Measurements from ENCODE around the gene THRAP3. TPM values are rescaled to one million over a fixed set of nuclear protein-coding genes. Genes with fewer than 3 reads are reported as not detected.

Gene THRAP3
- total RNA-seq, 1 donor from 2014 or later = 142 TPM

GRCh38 chr1:36203554-36204346, 20.5 kb upstream of the THRAP3 start:
- peaks cover 11% of the 10 kb centered on the region for H3K4me1 Mint-ChIP-seq (ENCODE audit: low read depth)
- TF ChIP-seq CTCF (IDR thresholded peaks at IDR 0.05; ENCODE audit: unreplicated experiment) = no peak
- no peak overlapping the region for H3K4me3 Mint-ChIP-seq (ENCODE audit: low read depth)
- no peak for DNase-seq (ENCODE audit: low spot score, unreplicated experiment)
- H3K36me3 Mint-ChIP-seq (ENCODE audit: insufficient read depth) = no peaks in the 10 kb centered on the region
- H3K9me3 Mint-ChIP-seq (ENCODE audit: low read depth) = no peaks in the 10 kb centered on the region
- H3K27me3 Mint-ChIP-seq = peaks cover 6% of the 10 kb centered on the region
- H3K27ac Mint-ChIP-seq = no peak overlapping the region

GRCh38 chr1:36204347-36204909, 19.8 kb upstream of the THRAP3 start:
- no peak overlapping the region for H3K27ac Mint-ChIP-seq
- peaks cover 11% of the 10 kb centered on the region for H3K4me1 Mint-ChIP-seq (ENCODE audit: low read depth)
- H3K4me3 Mint-ChIP-seq (ENCODE audit: low read depth) = no peak overlapping the region
- H3K9me3 Mint-ChIP-seq (ENCODE audit: low read depth) = no peaks in the 10 kb centered on the region
- TF ChIP-seq CTCF (IDR thresholded peaks at IDR 0.05; ENCODE audit: unreplicated experiment) = no peak
- DNase-seq (ENCODE audit: low spot score, unreplicated experiment) = no peak
- H3K27me3 Mint-ChIP-seq = peaks cover 6% of the 10 kb centered on the region
- H3K36me3 Mint-ChIP-seq (ENCODE audit: insufficient read depth) = no peaks in the 10 kb centered on the region

- peaks cover 11% of the 10 kb centered on the region for H3K4me1 Mint-ChIP-seq (ENCODE audit: low read depth)
- H3K27me3 Mint-ChIP-seq = no peaks in the 10 kb centered on the region
- H3K9me3 Mint-ChIP-seq (ENCODE audit: low read depth) = no peaks in the 10 kb centered on the region
- no peak overlapping the region for H3K4me3 Mint-ChIP-seq (ENCODE audit: low read depth)
- TF ChIP-seq CTCF (IDR thresholded peaks at IDR 0.05; ENCODE audit: unreplicated experiment) = no peak
- H3K27ac Mint-ChIP-seq = peak overlapping the region; percentile 70
- no peak for DNase-seq (ENCODE audit: low spot score, unreplicated experiment)
- no peaks in the 10 kb centered on the region for H3K36me3 Mint-ChIP-seq (ENCODE audit: insufficient read depth)
Observed at GRCh38 chr1:36206323-36206858, 17.9 kb upstream of the THRAP3 start.

- no peaks in the 10 kb centered on the region for H3K36me3 Mint-ChIP-seq (ENCODE audit: insufficient read depth)
- H3K4me1 Mint-ChIP-seq (ENCODE audit: low read depth) = peaks cover 11% of the 10 kb centered on the region
- no peaks in the 10 kb centered on the region for H3K27me3 Mint-ChIP-seq
- H3K4me3 Mint-ChIP-seq (ENCODE audit: low read depth) = no peak overlapping the region
- no peak for TF ChIP-seq CTCF (IDR thresholded peaks at IDR 0.05; ENCODE audit: unreplicated experiment)
- H3K9me3 Mint-ChIP-seq (ENCODE audit: low read depth) = no peaks in the 10 kb centered on the region
- H3K27ac Mint-ChIP-seq = peak overlapping the region; percentile 88
- DNase-seq (ENCODE audit: low spot score, unreplicated experiment) = no peak
Observed at GRCh38 chr1:36207339-36207738, 16.9 kb upstream of the THRAP3 start.

- Mint-ChIP-seq H3K4me3 (ENCODE audit: low read depth) (no peak overlapping the region), H3K36me3 (ENCODE audit: insufficient read depth) (no peaks in the 10 kb centered on the region), H3K4me1 (ENCODE audit: low read depth) (peaks cover 6% of the 10 kb centered on the region), H3K9me3 (ENCODE audit: low read depth) (no peaks in the 10 kb centered on the region), H3K27me3 (no peaks in the 10 kb centered on the region), H3K27ac (no peak overlapping the region)
- TF ChIP-seq CTCF (IDR thresholded peaks at IDR 0.05; ENCODE audit: unreplicated experiment) = no peak
- no peak for DNase-seq (ENCODE audit: low spot score, unreplicated experiment)
Observed at GRCh38 chr1:36208978-36209703, 15.1 kb upstream of the THRAP3 start.
